Breast epithelium (tissue), 3 donors: ENCODE results near the gene PLXNA4.

Experiments used
- CTCF ChIP-seq, 3 donors: fragments of 450-650 bp; IDR thresholded peaks; one replicate each; pipeline ENCODE4 v1.5.1; 2016 to 2017; ENCODE audit warnings: antibody characterized with exemption in 3 of 3, mild to moderate bottlenecking in 3 of 3, moderate library complexity in 3 of 3
- POLR2AphosphoS5 ChIP-seq, 3 donors: sonication (generic); formaldehyde crosslinking; IDR thresholded peaks; one replicate each; pipeline ENCODE4 v1.6.1; 2017; ENCODE audit warnings: antibody characterized with exemption in 3 of 3

GRCh38 chr7:132557489-132558044, 18.7 kb downstream of the PLXNA4 start:
- TF ChIP-seq CTCF (IDR thresholded peaks at IDR 0.05) (no peak), POLR2AphosphoS5 (IDR thresholded peaks at IDR 0.05) (no peak)
